Loucy (cell line): ENCODE measurements around the gene SLC17A9.

Source experiments
- EZH2phosphoT487 ChIP-seq: fragments of 200-600 bp; IDR thresholded peaks from 2 replicates; pipeline ENCODE4 v1.6.1; 2018; ENCODE audit warnings: antibody characterized with exemption, mild to moderate bottlenecking, moderate library complexity, borderline replicate concordance
- TF ChIP-seq, protein P1 (sequence below): fragments of 200-600 bp; sonication (generic); conservative IDR thresholded peaks from 2 replicates; pipeline ENCODE4 v1.5.1; 2014; ENCODE audit warnings: mild to moderate bottlenecking, antibody characterized with exemption, low read length

DNA sequence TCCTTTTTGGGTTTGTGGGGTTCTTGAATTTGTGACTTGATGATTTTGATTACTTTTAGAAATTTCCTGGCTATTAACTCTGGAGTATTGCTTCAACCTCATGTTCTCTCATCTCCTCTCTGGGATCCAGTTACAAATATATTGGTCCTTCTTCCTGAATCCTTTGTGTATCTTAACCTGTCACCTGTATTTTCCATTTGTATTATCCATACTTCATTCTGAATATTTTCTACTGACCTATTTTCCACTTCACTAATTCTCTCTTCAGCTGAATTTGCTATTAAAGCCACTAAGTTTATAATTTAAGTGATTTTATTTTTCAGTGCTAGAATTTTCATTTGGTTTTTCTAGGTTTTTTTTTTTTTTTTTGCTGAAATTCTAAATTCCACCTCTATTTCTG is 60.7 kb downstream of the SLC17A9 start:
- TF ChIP-seq, protein P1, sequence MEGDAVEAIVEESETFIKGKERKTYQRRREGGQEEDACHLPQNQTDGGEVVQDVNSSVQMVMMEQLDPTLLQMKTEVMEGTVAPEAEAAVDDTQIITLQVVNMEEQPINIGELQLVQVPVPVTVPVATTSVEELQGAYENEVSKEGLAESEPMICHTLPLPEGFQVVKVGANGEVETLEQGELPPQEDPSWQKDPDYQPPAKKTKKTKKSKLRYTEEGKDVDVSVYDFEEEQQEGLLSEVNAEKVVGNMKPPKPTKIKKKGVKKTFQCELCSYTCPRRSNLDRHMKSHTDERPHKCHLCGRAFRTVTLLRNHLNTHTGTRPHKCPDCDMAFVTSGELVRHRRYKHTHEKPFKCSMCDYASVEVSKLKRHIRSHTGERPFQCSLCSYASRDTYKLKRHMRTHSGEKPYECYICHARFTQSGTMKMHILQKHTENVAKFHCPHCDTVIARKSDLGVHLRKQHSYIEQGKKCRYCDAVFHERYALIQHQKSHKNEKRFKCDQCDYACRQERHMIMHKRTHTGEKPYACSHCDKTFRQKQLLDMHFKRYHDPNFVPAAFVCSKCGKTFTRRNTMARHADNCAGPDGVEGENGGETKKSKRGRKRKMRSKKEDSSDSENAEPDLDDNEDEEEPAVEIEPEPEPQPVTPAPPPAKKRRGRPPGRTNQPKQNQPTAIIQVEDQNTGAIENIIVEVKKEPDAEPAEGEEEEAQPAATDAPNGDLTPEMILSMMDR, result no peak
- TF ChIP-seq EZH2phosphoT487, result no peak
